ENCODE results near the gene AIF1L.

AIF1L gene

DNA sequence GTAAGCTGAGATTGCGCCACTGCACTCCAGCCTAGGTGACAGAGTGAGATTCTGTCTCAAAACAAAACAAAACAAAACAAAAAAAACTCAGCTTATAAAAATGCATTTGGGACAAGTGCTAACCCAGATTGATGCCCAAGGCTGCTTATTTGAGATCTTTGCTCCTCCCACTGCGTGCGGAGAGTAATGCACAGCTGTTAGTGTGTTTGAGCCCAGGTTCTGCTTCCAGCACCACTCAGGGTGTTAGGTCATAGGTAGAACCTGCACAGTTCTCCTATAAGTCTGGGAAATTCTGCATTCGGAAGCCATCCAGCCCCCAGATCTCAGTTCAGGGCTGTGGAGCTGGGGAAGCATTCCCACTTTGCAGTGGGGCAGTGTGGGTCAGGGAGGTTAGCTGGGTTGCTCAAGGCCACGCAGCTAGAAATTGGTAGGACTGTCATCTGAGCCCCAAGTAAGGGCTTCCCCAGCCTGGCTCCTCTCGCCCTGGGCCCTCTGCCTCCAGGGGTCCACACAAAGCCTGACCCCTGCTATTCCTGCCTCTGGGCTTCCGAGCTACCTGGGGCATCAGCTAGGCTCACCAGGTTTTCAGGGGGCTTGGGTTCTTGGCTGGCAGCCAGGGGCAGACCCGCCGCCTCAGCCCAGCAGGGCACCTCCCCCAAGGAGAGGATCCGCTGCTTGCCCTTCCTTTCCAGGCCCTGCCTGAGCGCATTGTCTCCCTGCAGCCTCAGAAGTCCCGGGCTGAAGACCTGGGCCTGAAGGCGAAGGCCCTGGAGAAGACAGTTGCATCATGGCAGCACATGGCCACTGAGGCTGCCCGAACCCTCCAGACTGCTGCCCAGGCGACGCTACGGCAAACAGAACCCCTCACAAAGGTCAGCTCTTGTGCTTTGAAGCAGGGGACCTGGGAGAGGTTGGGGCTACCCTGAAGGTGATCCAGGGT is 17.6 kb upstream of the AIF1L start:
- no peak for DNase-seq (ENCODE audit: low read depth)

GRCh38 chr9:131080589-131080988 is 15.7 kb upstream of the AIF1L start:
- no peak for DNase-seq (ENCODE audit: low read depth)

GRCh38 chr9:131081868-131082267 is 14.5 kb upstream of the AIF1L start:
- DNase-seq (ENCODE audit: low read depth), result no peak

GRCh38 chr9:131082774-131083512 is 13.4 kb upstream of the AIF1L start:
- DNase-seq (ENCODE audit: low read depth), result no peak

- DNase-seq (ENCODE audit: low read depth), result no peak
Observed at GRCh38 chr9:131084661-131085369, 11.5 kb upstream of the AIF1L start.

GRCh38 chr9:131085370-131086122 is 10.8 kb upstream of the AIF1L start:
- DNase-seq (ENCODE audit: low read depth), result no peak

- no peak for DNase-seq (ENCODE audit: low read depth)
Observed at GRCh38 chr9:131087354-131087893, 8.9 kb upstream of the AIF1L start.

- no peak for DNase-seq (ENCODE audit: low read depth)
Observed at GRCh38 chr9:131090025-131090787, 6.1 kb upstream of the AIF1L start.

DNA sequence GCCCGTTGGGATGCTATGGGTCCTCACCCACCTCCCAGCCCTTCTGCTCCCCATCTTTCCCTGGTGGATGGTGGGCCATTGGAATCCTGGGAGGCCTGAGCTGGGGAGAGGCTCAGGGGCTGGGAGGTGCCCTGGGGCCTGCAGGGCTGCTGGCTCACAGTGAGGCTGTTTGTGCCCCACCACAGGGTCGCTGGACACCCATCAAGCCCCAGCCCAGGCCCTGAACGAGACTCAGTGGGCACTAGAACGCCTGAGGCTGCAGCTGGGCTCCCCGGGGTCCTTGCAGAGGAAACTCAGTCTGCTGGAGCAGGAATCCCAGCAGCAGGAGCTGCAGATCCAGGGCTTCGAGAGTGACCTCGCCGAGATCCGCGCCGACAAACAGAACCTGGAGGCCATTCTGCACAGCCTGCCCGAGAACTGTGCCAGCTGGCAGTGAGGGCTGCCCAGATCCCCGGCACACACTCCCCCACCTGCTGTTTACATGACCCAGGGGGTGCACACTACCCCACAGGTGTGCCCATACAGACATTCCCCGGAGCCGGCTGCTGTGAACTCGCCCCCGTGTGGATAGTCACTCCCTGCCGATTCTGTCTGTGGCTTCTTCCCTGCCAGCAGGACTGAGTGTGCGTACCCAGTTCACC is 4.9 kb upstream of the AIF1L start:
- no peak for DNase-seq (ENCODE audit: low read depth)

- DNase-seq (ENCODE audit: low read depth), result no peak
Observed at GRCh38 chr9:131092030-131092429, 4.3 kb upstream of the AIF1L start.

DNA sequence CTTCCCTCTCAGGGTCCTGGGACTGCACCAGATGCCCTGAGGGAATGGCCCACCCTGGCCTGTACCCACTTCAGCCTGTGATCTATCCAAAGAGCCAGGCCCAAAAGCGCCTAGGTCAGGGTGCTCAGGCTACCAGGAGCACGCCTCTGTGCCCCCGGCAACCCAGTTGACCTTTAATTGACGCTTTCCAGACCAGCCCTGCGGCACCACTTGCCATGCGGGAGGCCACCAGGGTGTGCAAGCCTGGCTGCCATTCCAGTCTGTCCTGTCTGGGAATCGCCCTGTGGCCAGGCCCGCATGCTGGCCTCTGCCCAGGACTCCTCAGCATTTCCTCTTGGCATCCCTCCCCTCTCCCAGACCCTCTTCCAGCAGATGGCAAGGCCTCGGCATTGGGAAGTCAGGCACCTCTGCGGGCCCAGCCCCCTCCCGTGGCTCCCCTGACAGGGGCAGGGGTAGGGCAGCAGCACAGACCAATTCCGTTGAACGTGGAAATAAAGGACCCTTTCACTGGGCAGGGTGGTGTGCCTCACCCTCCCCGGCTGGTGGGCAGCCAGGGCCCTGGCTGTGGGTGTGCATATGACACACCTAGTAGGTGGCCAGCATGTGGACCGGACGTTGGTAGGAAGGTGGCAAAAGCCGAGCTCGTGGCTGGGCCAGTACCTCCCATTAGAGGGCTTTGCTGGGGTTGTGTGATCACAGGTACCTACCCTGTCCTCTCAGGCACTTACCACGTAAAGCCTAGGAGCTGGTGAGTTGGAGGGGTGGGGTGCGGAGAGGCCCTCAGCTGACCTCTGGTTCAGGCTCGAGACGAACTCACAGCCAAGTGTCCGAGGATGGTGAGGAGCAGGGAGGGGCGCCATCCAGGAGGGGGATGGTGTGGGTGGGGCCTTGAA is 3.5 kb upstream of the AIF1L start:
- no peak for DNase-seq (ENCODE audit: low read depth)

- DNase-seq (ENCODE audit: low read depth), result no peak
Observed at GRCh38 chr9:131094015-131094414, 2.3 kb upstream of the AIF1L start.

- DNase-seq (ENCODE audit: low read depth), result no peak
Observed at GRCh38 chr9:131094622-131095021, 1.7 kb upstream of the AIF1L start.

- no peak for DNase-seq (ENCODE audit: low read depth)
Observed at GRCh38 chr9:131095666-131096268, 564 bp upstream of the AIF1L start.

- DNase-seq (ENCODE audit: low read depth), result no peak
Observed at GRCh38 chr9:131097126-131097947, 1.0 kb downstream of the AIF1L start.

GRCh38 chr9:131097948-131098278 is 1.6 kb downstream of the AIF1L start:
- no peak for DNase-seq (ENCODE audit: low read depth)

- DNase-seq (ENCODE audit: low read depth), result no peak
Observed at GRCh38 chr9:131098391-131099101, 2.2 kb downstream of the AIF1L start.
